ENCODE results near the gene KLF11.
"Not testable (repeated sequence)": the region's sequence is repeated elsewhere in the genome, so short reads cannot be mapped to it uniquely, and the experiment has no call there.

Gene KLF11

DNA sequence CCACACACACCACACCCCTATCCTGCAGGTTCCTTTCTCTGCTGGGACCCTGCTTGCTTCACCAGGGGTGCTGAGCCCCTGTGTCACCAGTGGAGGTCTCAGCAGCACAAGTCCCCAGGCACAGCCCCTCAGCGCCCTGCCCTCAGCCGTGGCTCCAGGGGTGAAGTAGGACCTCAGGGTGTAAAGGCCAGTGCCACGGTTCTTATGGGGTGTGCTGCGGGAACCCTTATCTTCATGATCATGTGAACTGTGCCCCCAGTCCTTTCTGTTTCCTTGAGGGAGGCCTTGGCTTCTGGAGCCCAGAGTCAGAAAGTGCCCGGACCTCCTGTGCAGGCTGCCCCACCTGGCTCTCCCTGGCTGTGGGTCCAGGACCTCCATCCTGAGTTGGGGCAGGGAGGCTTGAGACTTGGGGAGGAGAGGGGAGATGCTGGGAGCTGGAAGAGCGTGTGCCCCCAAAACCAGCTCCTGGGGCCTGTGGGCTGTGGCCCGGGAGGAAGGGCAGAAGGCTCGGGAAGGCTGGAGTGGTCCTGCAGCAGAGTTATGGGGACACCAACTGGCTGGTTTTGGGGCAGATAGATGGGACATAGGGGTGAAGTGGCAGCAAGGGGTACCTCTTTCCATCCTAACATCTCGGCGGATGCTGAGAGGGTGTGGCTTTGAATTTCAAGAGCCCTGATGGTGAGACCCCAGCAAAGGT, 20.2 kb upstream of the KLF11 start:
- no peak for DNase-seq

DNA sequence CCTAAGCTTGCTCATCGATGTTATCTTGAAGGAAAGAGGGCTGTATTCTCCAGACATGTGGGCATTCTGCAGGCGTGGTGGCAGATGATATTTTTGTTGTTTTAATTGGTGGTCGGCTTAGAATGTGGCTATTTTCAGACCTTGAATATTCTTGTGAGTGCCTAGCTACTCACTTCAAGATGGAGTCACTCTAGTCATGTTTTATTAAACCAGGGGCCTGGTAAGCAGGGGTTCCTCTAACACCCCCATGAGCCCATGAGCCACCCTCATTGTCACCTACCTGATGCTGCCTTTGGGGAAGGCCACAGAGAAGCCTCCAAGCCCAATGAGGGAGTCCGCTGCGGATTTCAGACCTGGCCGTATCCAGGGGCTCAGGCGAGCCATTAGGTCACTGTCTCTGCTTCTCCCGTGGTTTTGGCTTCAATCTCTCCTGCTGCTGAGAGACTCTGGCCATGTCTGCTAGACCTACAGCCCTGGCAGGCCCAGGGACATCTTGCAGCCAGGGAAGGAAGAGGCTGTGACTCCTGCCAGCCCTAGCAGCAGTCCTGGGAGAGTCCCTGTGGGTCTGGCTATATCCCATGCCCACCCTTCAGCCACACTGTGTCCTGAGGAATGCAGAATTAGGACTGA, 16.3 kb upstream of the KLF11 start:
- no peak for DNase-seq

- DNase-seq = no peak
Observed at GRCh38 chr2:10027660-10028330, 15.6 kb upstream of the KLF11 start.

DNA sequence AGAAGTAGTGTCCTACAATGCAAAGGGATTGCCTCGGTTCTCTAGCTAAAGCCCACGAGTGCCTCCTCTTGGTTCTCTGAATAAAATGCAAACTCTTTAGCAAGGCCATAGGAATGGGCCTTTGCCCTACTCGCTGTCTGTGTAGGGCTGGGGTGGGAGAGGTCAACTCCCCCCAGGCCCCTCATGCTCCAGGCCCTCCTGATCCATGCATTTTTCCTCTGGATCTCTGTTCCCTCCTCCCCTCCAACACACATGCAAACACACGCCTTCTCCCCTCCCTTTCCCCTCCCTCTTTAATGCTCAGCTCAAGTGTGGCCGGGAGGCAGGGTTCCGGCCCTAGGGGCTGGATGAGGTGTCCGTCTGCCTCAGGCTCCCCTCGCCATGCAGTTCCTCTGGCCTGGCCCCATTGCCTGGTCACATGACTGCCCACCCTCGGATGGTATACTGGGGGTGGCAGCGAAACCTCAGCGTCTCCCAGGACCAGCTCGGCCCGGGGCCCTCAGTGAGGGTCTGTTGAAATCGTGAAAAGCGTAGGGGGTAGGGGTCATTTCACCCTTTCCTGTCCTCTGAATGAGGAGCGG, 14.9 kb upstream of the KLF11 start:
- DNase-seq = no peak

- peak in 5 of 56 donors; percentile 8 to 36 (median 25) for DNase-seq
Observed at GRCh38 chr2:10028988-10029874, 14.1 kb upstream of the KLF11 start.

DNA sequence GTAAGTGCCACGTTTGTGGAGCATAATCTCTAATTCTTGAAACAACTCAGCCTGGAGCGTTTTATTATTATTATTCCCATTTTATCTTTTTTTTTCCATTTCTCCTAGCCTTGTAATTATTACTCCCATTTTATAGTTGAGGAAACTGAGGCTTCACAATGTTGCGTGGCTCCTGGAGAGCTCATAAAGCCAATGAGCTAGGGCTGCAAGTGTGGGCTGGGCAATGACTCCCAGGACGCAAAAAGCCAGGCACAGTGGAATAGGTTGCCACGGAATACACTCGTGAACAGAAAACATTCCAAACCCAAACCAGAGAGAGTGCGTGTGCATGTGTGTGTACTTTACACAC, 13.5 kb upstream of the KLF11 start:
- DNase-seq = no peak

DNA sequence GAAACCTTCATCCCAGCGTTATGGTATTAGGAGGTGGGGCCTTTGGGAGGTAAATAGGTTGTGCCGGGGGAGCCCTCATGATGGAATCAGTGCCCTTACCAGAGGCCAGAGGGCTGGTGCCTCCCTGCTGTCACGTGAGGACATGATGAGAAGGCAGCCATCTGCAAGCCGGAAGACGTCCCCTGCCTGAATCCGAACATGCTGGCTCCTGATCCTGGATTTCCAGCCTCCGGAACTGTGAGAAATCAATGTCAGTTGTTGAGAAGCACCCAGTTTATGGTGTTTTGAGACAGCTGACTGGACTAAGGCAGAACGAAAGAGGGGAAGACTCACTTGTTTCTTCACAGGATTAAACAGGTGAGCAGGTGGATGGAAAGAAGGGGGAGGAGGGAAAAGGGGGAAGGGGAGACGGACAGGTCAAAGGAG, 13.0 kb upstream of the KLF11 start:
- no peak for DNase-seq

- not testable (repeated sequence) for DNase-seq
Observed at GRCh38 chr2:10030798-10031197, 12.6 kb upstream of the KLF11 start.

DNA sequence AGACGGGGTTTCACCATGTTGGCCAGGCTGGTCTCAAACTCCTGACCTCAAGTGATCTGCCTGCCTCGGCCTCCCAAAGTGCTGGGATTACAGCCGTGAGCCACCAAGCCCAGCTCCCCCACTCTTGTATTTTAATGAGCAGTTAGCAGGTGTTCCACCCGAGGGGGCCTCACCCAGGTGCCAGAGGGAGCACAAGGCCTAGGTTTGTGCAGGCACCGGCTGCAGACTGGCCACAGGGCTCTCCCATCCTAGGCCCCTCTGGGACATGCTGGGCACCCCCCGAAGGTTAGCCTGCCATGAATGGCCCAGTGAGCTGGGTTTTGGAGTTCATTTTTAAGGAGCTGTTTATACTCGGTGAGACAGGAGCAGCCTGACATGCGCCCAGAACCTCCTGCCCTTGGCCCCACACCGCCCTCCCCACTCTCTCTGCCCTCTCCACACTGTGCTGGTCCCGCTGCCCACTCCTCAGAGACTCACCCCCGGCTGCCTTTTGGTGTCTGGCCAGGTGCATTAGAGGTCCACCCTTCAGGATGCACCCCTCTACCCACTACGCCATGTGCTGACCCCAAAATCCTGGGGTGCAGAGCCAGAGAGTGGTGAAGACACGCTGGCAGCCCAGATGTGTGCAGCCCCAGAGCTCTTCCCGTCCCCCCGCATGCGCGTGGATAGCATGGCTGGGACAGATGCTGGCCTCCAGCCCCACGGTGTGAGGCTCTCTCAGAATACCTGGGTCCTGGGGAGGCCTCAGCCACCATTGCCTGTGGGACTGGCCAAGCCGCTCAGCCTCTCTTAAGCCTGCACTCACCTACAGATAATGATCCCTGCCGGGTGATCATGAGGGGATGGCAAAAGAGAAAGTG, 11.2 kb upstream of the KLF11 start:
- no peak for DNase-seq

GRCh38 chr2:10032746-10033105, 10.6 kb upstream of the KLF11 start:
- DNase-seq = no peak

GRCh38 chr2:10033251-10034006, 9.9 kb upstream of the KLF11 start:
- no peak for DNase-seq

DNA sequence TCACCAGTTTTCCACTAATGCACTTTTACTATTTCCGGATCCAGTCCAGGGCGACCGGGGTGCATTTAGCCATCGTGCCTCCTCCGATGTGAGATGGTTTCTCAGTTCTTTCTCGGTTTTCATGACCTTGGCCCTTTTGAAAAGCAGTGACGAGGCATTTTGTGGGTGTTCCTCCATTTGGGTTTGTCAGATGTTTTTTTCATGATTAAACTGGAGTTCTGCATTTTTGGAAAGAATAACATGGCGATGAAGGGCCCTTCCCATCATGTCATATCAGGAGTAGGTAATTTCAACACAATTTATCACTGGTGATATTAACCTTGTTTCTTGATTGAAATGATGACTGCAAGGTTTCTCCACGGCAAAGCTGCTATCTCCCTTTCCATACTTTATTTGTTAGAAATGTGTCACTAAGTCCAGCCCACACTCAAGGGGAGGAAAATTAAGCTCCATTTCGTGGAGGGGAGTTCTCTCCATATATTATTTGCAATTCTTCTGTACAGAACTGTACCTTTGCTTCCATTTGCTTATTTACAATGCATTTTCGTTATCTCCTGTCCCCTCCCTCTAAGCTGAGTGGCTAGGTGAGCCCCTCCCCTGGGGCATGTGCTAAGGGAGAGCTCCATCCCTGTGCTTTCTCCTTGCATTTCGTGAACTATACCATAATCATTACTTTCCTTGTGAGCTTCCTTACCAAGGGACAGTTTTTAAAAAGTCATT, 8.9 kb upstream of the KLF11 start:
- no peak for DNase-seq

DNA sequence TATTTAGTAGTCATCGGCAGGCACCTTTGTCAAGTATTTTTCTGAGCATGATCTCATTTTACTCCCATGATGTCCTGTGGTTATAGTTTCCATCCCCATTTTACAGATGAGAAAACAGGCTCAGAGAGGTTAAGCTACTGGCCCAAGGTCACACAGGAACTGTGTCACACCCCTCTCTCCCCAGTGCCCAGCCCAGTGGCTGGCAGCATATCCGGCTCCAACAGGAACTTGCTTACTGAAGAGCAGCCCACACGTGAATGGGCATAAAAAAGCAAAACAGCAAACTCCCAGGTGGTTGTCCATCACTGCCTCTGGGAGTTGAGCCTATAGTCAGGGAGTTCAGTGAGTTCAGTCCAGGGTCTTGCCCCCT, 8.3 kb upstream of the KLF11 start:
- DNase-seq = no peak

- no peak for DNase-seq
Observed at GRCh38 chr2:10035633-10036032, 7.7 kb upstream of the KLF11 start.

DNA sequence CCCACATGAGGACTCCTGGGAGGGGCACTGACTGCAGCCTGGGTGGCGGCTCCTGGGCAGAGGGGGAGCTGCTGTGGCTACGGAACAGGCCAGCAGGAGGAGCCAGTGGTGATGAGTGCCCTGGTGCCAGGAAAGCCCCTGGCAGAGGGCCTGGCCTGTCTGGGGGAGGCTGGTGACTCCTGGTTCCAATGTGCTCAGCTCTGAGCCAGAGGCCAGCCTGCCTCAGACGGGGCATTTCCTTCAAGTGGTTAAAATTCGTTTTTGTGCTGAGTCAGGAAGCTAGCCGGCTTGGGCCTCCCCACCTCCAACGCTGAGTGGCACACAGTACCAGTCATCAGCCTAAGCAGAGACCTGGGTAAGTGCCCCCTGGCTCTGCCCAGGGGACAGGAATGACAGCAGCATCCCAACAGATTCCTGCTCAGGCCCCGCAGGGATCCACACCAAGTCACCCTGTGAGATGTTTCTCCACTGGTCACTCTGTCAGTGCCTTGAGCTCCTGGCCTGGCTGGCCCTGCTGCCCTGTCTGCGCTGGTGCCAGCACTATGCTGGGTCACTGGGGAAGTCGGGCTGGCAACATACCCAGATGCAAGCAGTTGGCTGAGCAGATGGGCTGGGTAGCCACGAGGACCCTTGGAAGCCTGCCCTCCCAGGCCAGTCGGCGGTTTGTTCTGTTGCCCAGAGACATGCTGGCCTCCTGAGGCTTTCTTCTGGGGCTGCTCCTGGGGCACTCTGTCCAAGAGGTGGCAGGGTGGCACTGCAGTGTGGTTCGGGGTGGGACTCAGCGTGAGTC, 7.1 kb upstream of the KLF11 start:
- peak; percentile 33 to 90 (median 80) for DNase-seq

DNA sequence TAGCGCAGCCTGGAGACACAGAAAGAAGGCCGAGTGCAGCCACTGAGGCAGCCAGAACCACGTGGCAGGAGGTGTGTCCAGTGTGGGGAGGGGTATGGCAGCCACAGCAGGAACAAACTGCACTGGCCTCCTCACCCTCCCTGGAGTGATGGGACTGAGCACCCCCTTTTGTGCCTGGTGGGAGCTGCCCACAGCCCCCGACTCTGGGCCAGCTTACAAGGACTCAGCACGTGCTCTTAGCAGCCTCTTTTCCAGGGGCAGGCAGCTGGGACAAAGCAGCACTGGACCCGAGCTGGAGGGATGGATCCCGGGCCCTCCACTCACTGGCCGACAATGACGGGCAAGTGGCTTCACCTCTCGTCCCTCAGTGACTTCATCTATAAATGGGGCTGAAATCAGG, 5.2 kb upstream of the KLF11 start:
- no peak for DNase-seq

DNA sequence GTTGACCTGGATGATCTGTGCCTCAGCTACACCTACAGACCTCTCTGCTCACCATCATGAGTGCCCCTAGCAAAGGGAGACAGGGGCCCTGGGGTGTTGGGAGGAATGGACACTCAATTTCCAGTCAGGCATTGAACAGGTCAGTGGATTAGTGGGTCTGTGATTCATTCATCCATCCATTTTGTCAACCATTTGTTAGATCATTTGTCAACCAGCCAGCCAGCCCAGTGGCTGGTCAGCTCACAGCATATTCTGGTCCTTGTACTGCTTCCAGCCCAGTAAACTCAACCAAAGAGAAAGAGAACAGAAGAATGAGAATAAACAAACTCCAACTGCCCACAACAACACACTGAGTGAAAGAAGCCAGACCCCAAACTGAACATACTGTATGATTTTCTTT, 4.6 kb upstream of the KLF11 start:
- no peak for DNase-seq

Measured in nucleus accumbens (tissue), 56 donors.